HG03097 (cell line): Measurements from ENCODE around the gene CHRDL1.
"Not testable (repeated sequence)": the region's sequence is repeated elsewhere in the genome, so short reads cannot be mapped to it uniquely, and the experiment has no call there.

ENCODE experiments used
- ATAC-seq: cut with Tn5 transposase; IDR thresholded peaks from one replicate; pipeline ENCODE4 v1.9.1; 2021; ENCODE audit not compliant: unreplicated experiment, low FRiP score

Gene CHRDL1, protein sequence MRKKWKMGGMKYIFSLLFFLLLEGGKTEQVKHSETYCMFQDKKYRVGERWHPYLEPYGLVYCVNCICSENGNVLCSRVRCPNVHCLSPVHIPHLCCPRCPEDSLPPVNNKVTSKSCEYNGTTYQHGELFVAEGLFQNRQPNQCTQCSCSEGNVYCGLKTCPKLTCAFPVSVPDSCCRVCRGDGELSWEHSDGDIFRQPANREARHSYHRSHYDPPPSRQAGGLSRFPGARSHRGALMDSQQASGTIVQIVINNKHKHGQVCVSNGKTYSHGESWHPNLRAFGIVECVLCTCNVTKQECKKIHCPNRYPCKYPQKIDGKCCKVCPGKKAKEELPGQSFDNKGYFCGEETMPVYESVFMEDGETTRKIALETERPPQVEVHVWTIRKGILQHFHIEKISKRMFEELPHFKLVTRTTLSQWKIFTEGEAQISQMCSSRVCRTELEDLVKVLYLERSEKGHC

DNA sequence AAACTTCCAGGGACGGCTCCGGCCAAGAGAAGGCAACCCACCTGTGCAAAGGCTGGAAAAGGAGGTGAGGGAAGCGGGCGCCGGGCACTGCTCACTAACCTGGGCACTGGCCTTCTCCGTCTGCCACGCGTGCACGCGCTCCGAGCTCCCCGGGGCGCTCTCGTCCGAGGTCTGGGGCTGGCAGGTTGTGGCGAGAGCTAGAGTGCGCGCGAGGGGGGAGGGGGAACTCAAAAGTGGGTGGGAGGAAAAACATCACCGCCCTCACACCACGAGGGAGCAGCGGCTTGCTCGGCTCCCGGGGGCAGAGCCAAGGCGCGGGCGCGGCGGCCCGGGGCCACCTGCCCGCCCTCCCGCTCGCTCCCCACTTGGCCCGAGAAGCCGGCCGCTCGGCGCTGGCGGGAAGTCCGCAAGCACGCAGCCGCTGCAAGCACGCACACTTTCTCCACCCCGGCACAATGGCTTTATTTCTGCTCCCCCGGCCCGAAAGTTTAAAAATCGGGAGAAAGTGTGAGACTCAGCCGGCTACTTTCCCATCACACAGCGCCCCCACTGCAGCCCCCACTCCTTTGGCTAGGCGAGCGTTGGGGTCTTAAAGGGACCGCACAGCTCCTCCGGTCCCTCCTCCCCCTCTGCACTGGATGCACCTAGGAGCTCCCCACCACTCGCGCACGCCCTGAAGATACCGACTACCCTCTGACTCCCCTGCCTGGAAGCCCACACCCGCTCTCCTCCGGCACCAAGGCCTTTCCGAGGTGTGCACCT, at the start of gene CHRDL1:
CHRDL1 (minus strand) TSS at position 173 of the 762 bp plus-strand sequence. CDS start 3,636 bp downstream, outside the sequence.
- peak; percentile 51 for ATAC-seq

DNA sequence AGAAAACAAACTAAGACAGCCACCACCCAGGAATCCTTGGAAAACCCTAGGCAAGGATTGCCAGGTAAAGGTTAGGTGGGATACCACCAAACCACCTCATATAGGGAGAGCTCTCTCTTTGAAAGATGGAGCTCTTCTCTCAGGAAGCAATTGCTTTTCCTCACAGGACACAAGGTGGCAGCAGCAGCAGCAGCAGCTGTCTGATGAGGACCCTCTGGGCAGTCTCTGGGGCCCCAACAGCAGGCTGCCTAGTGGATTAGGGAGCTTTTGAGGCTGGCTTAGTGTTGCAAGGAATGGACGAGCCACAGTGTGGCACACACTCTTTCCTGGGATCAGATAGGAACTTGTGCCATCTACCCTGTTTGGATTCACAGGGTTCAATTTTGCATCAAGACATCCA, 41.4 kb upstream of the CHRDL1 start:
- no peak for ATAC-seq

DNA sequence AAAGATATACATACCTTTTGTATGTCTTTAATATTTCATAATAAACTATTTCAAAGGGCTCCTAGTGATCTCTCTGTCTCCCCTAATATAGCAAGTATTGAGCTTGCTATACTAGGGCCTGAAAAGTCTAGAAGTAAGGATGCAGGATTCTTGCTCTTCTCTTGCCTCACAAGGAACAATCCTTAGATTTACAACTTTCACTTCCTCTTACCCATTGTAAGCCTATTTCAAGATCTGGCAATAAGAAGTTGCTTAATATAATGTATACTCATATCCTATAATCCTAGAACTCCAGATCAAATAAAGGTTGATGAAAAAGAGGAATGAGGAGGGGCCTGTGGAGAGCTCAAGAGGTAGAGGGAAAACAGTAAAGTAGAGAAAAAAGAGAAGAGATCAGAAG, 40.8 kb upstream of the CHRDL1 start:
- ATAC-seq: no peak

DNA sequence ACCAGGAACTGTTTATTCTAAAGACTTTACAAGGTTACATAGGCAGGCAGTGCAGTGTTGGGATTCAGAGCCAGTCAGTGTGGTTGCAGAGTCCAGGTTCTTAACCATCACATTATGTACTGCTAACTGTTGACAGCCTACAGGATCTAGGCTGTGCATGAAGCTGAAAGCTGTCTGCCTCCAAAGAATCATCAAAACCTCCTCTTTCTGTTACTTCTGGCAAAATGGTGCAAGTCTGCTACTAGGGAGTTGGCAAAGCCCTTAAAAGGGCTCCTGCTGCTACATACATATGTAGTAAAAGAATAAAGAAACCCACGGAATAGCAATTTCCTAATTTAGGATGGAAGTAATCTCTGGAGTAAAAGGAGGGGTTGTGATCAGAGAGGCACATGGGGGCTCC, 40.4 kb upstream of the CHRDL1 start:
- no peak for ATAC-seq

DNA sequence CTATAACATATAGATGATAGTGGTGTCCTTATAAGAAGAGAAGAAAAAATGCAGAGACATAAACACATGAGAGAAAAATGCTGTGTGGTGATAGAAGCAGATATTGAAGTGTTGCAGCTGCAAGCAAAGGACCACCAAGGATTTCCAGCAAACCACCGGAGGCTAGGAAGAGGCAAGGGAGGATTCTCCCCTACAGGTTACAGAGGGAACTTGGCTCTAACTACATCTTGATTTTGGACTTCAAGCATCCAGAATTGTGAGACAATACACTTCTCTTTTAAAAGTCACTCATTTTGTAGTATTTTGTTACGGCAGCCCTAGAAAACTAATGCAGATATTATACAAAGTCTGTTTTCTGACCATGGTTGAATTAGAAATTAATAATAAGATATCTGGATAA, 30.4 kb upstream of the CHRDL1 start:
- no peak for ATAC-seq

DNA sequence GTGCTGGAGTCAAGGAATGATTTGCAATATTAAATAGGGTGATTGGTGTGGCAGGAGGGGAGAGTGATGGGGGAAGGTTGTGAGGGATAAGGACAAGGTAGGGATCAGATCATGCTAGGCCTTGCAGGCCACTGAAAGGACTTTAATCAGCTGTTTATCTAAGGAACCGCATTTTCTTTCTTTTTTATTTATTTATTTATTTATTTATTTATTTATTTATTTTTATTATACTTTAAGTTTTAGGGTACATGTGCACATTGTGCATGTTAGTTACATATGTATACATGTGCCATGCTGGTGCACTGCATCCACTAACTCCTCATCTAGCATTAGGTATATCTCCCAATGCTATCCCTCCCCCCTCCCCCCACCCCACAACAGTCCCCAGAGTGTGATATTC, 20.9 kb upstream of the CHRDL1 start:
- ATAC-seq: not testable (repeated sequence)

DNA sequence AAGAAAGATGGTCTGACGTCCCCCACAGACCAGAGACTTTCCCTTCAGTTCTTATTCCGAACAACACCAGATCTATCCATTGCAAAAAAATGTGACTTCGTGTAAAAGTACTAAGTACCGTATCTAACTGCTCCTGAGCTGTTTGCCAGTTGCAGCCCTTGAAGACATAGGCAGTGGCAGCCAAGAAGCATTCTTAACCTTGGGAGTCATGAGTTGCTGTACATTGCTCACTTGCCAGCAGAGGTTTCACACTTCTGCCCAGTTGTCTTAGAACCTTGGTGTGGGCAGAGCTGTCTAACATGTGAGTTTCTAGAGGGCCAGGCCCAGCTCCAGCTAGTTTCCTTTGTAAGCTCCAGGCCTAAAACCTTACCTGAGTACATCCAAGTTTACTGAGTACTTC, 10.5 kb upstream of the CHRDL1 start:
- no peak for ATAC-seq

DNA sequence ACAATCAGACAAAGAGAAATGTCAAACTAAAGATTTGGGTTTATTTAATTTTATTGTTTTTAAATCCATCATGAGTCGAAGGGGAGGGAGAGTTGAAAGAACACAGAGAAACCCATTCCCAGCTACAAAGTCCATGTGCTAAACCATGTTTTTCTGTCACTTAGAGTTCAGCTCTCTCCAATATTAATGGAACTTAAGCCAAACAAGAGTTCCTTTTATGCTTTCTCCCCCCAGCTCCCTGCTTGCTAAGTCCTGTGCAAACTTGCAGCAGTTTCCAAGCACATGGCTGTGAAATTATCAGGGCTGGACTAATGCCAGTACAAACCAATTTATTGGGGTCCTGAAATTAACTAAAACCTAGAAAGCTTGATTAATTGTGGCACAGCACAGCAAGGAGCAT, 9.7 kb upstream of the CHRDL1 start:
- ATAC-seq: no peak

DNA sequence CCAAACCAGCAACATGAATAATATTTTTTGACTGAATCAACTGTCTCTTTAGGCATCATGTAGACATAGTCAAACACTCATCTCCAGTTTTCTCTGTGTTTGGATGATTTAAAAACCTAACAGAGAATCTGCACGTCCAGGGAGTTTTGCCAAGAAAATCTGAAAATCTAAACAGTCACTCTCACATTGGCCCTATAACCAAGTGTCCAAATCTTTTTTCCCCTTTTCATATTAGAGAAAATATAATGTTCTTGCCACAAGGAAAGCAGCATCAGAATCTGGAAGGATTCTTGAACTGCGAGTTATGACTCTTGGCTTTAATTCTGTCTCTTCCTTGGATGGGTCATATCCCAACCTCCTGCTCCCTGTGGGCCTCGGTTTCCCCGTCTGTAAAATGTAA, 8.8 kb upstream of the CHRDL1 start:
- no peak for ATAC-seq

DNA sequence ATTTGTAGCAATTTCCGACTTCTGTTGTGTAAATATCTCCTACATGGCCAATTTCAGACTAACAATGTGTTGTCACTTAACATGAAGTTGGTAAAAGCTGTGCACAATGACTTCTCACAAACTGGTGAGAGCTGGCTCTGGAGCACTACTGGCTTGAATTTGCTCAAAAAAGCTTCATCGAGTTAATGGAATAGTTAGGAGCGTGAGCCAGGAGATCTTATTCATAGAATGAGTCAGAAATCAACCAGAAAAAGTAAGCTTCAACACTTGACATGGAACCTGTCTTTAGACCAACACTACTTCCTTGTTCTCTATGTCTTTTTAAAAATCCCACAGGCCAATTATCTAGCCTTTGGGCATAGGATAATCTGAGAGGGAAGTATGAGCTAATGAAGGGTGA, 7.9 kb upstream of the CHRDL1 start:
- ATAC-seq: no peak

DNA sequence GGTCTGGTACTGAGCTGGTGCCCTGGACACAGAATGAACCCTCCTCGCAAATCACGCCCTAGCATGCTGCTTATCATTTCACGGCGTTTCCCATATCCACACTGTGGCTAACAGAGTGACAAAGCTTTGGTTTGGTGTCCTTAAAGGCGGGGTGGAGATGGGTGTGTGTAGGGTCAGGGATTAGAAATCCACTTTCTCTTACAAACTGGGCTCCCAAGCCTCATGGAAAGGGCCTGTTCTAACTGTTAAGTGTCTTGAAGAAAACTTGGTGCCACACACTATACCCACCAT, 735 bp upstream of the CHRDL1 start:
- no peak for ATAC-seq

DNA sequence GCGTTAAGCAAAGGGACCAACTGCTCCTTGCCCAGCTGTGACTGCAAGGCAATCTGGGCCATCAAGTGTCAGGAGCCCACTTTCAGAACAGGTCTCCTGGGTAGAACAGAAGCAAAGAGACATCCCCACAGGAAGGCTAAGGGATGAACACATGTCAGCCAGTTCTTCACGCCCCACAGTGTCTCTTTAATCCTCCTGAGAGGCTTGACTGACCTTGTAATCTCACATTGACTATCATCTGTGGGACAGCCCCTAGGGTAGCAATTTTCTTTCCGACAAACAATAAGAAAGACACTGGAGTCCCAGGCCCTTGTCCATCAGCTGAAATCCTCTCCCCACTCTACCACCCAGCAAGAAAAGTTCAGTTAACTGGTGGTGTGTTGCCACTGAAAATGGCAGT, 1.0 kb downstream of the CHRDL1 start:
- no peak for ATAC-seq

DNA sequence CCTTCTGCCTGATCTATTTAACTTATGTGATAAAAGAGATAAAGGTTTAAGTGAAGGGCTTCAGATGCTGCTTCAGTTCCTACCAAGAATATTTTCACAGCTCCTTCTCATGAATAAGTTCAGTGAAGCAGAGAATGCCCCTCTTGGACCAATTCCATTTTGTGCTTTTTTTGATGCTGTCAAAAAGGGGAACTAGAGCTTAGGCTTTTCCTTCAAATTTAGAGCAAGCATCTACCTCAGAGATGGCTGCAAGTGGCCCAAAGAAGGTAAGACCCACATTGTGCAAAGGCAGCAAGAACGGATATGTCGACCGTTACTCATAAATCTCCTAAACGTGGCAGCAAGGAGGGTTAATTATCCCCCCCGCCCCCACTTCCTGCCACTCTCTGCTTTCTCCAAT, 4.5 kb downstream of the CHRDL1 start:
- no peak for ATAC-seq

DNA sequence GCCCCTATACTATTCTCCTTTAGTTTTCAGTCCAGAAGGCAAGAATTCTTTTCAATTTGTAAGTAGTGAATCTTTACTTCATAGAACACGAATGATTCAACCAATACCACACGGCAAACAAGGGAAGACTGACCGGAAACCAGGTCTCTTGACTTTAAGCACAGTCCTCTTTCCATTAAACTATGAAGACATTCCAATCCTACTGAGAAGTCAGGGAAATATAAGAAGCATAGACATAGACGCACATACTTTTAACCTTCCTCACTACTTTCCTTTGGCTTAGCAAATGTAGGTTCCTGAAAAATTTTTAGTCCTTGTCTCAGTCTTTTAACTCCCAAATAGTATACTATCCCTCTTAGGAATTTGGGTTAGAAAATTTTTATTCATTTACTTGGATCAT, 9.1 kb downstream of the CHRDL1 start:
- no peak for ATAC-seq

DNA sequence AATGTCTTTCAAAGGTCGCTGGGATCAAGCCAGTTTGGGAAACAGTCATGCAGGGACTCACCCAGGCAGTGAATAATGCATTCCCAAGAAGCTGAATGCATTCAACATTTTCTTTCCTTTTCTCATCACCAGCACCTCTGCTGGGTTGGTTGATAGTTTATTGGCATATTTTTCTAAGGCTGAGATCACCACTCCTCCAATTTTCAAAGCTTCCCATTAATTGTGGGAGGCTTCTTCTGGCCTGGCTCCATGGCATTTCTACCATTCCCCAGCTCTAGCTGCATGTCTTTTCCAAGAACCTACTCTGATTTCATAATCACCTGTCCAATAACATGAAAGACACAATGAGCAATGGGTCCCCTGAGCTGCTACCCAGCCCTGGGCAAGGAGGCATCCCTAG, 35.8 kb downstream of the CHRDL1 start:
- no peak for ATAC-seq

DNA sequence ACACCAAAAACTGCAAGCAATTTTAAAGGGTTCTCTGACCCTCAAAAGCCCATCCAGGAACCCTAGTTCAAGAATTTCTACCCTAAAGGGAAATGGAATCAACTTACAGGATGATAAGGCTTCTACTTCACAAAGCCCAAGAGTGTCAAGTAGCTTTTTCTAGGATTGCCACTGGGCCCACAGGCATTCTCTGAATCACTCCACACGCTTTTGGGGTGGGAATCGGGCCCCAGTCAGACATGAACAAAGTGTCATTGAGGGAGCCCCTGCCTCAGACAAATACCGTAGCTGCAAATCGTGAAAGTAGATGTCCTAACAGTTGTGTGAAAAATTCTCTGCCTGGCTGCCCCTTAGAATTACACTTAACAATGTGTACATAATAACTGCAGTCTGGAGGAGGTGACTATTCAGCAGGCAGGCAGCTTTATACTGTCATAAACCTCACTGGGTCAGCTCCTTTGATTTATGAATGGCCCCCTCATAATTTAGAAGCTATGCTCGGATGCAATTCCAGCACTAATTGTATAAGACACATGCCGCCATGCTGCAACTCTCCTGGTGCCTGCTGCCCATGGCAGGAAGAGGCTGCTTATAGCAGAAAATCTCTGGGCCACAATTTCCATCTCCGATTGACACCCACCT, 36.7 kb downstream of the CHRDL1 start:
- no peak for ATAC-seq

DNA sequence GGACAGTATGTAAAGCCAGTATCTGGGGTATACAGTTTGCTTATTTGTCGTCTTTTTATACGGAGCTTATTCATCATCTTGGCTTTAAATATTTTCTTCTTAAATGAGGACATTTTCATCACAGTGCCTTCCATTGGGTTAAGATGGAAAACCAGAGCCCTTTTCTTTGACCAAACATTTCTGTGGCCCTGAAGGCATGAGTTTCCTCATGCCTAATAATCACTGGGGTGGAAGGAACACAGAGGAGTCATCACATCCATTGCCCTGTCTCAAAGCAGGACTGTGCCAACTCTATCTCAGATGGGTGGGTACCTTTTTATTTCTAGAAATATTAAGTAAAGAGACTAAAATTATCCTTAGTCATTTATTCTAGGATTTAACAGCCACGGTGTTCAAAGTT, 40.0 kb downstream of the CHRDL1 start:
- no peak for ATAC-seq

DNA sequence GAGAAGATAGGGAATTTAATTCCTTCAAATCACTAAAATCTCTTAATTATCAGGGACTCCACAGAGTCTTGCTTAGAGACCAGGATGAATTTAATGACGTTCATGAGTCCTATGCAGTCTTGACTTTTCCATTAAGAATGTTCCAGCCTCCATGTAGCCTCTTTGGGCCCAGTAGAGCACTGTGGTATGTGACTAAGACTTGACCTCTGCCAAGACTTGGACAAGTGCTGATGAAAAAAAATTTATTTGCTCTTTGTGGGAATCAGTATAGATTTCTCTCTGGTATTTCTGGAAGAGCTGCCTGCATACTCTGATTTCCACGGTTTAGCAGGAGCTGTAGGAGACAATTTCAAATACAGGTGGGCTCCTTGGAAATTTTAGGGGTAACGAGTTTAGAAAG, 40.6 kb downstream of the CHRDL1 start:
- ATAC-seq: no peak

DNA sequence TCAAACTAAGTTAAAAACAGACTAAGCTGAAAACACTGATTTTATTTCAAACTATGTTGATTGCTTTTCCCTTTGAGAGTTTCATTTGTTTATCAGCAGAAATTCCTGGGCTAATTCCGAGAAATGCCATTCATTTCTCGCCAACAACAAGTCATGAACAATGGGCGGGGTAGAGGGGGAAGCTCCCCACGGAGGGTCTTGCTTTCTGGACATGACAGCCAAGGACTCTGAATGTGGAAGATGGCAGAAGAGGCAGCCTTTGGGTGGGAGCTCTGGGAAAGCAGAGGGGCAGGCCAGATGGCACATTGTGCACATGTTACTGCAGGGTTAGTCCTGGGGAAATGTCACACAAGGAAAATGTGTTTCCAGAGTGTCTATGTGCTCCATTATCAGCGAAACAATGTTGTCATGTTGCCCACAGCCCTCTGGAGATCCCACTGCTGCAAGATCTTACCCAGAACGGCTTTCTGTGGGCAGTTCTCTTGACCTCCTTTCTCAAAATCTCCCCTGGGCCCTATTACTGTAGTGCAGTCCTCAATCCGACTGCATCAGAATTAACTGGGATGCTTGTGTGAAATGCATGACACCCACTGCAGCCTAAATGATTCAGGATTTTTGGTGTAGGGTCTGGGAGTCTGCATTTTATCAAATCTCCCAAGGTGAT, 45.0 kb downstream of the CHRDL1 start:
- ATAC-seq: no peak

DNA sequence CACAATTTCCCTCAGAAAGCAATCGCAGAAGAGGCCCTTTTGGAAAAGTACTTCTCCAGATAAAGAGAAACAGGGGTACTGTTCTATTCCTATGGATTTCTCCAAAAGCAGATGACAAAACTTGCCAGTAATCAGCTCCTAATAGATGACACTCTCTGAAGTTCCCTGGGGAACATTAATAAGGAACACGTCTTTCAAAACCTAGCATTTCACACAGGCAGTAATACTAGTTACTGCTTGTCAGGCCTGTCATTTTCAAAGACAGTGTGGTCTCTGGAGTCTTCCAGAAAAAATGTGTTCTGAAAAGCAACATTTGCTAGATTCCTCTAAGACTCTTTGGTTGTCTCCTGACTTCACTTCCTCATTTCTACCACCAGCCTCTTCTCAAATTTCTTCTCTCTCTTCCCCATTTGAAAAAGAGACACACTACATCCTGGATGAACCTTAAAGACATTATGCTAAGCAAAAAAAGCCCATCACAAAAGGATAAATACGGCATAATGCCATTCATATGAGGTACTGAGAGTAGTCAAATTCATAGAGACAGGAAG, 47.3 kb downstream of the CHRDL1 start:
- ATAC-seq: no peak

DNA sequence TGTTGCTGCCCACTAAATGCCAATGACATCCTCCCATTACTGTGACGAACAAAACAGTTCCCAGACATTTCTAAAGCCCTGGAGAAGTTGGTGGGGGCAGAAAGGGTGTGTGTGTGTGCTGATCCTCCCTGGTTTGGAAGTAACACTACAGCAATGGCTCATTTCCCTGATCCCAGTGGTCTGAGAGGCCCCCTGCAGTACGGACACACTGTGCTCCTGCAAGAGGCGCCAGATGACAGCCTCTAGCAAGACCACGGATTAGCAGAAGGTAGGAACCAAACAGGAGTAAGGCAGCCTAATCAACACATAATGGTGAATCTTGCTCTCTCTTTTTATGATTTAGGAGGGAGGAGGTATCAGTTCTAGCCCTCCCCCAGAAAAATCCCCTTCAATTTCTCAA, 49.6 kb downstream of the CHRDL1 start:
- ATAC-seq: no peak
